Measurements from ENCODE around the gene CYB561. TPM values are rescaled to one million over a fixed set of nuclear protein-coding genes. Genes with fewer than 3 reads are reported as not detected.

Gene CYB561
- total RNA-seq, 1 donor from 2014 or later, result 23.0 TPM

- TF ChIP-seq, protein P1, sequence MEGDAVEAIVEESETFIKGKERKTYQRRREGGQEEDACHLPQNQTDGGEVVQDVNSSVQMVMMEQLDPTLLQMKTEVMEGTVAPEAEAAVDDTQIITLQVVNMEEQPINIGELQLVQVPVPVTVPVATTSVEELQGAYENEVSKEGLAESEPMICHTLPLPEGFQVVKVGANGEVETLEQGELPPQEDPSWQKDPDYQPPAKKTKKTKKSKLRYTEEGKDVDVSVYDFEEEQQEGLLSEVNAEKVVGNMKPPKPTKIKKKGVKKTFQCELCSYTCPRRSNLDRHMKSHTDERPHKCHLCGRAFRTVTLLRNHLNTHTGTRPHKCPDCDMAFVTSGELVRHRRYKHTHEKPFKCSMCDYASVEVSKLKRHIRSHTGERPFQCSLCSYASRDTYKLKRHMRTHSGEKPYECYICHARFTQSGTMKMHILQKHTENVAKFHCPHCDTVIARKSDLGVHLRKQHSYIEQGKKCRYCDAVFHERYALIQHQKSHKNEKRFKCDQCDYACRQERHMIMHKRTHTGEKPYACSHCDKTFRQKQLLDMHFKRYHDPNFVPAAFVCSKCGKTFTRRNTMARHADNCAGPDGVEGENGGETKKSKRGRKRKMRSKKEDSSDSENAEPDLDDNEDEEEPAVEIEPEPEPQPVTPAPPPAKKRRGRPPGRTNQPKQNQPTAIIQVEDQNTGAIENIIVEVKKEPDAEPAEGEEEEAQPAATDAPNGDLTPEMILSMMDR (IDR thresholded peaks at IDR 0.05), result no peak
- no peak for DNase-seq (ENCODE audit: low spot score in 2 of 2)
- Histone ChIP-seq H3K9me3 (no peaks in the 10 kb centered on the region), H3K4me1 (no peaks in the 10 kb centered on the region), H3K27ac (no peak overlapping the region), H3K27me3 (no peaks in the 10 kb centered on the region), H3K36me3 (no peaks in the 10 kb centered on the region), H3K4me3 (no peak overlapping the region)
- intact Hi-C loops (cut with DNase I), result no loop called here
Observed at GRCh38 chr17:63491977-63492618, 46.0 kb upstream of the CYB561 start.

- TF ChIP-seq, protein P1 (IDR thresholded peaks at IDR 0.05), result no peak
- intact Hi-C loops (cut with DNase I), result no loop called here
- Histone ChIP-seq H3K27me3 (no peaks in the 10 kb centered on the region), H3K36me3 (no peaks in the 10 kb centered on the region), H3K27ac (no peak overlapping the region), H3K9me3 (no peaks in the 10 kb centered on the region), H3K4me3 (no peak overlapping the region), H3K4me1 (no peaks in the 10 kb centered on the region)
- no peak for DNase-seq (ENCODE audit: low spot score in 2 of 2)
Observed at GRCh38 chr17:63491413-63491812, 45.3 kb upstream of the CYB561 start.

- H3K36me3 ChIP-seq, result no peaks in the 10 kb centered on the region
Observed at GRCh38 chr17:63490858-63491400, 44.8 kb upstream of the CYB561 start.

GRCh38 chr17:63490329-63490728, 44.2 kb upstream of the CYB561 start:
- Histone ChIP-seq H3K4me1 (no peaks in the 10 kb centered on the region), H3K36me3 (no peaks in the 10 kb centered on the region), H3K9me3 (no peaks in the 10 kb centered on the region), H3K4me3 (no peak overlapping the region), H3K27ac (no peak overlapping the region), H3K27me3 (no peaks in the 10 kb centered on the region)
- intact Hi-C loops (cut with DNase I), result no loop called here
- TF ChIP-seq, protein P1 (IDR thresholded peaks at IDR 0.05), result no peak
- no peak for DNase-seq (ENCODE audit: low spot score in 2 of 2)

More at GRCh38 chr17:63490858-63491400, 44.8 kb upstream of the CYB561 start:
- H3K27ac ChIP-seq, result no peak overlapping the region
- no peaks in the 10 kb centered on the region for H3K27me3 ChIP-seq
- H3K4me3 ChIP-seq, result no peak overlapping the region
- DNase-seq (ENCODE audit: low spot score in 2 of 2), result no peak
- intact Hi-C loops (cut with DNase I), result no loop called here
- TF ChIP-seq, protein P1 (IDR thresholded peaks at IDR 0.05), result no peak
- no peaks in the 10 kb centered on the region for H3K9me3 ChIP-seq
- no peaks in the 10 kb centered on the region for H3K4me1 ChIP-seq

- TF ChIP-seq, protein P1 (IDR thresholded peaks at IDR 0.05), result no peak
- no peaks in the 10 kb centered on the region for H3K4me1 ChIP-seq
Observed at GRCh38 chr17:63489291-63489690, 43.2 kb upstream of the CYB561 start.

More at GRCh38 chr17:63489291-63489690, 43.2 kb upstream of the CYB561 start:
- H3K4me3 ChIP-seq, result no peak overlapping the region
- no peak overlapping the region for H3K27ac ChIP-seq
- intact Hi-C loops (cut with DNase I), result no loop called here
- H3K27me3 ChIP-seq, result no peaks in the 10 kb centered on the region
- no peaks in the 10 kb centered on the region for H3K9me3 ChIP-seq
- no peak for DNase-seq (ENCODE audit: low spot score in 2 of 2)
- no peaks in the 10 kb centered on the region for H3K36me3 ChIP-seq
